ENCODE data around the gene ELMOD3.
A peak's percentile ranks its signal among the peaks of the same experiment; 100 is the strongest.

Gene ELMOD3

DNA sequence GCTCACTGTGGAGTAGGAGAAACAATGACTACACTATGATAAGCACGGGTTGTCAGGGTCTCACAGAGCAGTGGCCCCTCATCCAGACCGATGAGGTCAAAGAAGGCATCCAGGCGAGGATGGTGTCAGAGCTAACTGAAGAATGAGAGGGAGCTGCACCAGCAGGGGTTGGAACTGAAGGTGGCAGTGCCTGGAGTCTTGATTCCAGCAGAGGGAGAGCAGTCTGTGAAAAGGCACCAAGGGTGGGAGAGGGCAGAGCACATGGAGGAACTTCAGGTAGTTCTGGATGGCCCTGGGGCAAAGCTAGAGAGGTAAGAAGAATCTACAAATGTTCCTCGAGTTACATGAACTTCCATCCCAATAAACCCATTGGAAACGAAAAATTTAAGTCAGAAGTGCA lies 12.6 kb downstream of the ELMOD3 start:
- Histone ChIP-seq H3K4me3 (no peak overlapping the region), H3K27ac (no peak overlapping the region)
- TF ChIP-seq, protein P1, sequence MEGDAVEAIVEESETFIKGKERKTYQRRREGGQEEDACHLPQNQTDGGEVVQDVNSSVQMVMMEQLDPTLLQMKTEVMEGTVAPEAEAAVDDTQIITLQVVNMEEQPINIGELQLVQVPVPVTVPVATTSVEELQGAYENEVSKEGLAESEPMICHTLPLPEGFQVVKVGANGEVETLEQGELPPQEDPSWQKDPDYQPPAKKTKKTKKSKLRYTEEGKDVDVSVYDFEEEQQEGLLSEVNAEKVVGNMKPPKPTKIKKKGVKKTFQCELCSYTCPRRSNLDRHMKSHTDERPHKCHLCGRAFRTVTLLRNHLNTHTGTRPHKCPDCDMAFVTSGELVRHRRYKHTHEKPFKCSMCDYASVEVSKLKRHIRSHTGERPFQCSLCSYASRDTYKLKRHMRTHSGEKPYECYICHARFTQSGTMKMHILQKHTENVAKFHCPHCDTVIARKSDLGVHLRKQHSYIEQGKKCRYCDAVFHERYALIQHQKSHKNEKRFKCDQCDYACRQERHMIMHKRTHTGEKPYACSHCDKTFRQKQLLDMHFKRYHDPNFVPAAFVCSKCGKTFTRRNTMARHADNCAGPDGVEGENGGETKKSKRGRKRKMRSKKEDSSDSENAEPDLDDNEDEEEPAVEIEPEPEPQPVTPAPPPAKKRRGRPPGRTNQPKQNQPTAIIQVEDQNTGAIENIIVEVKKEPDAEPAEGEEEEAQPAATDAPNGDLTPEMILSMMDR (IDR thresholded peaks at IDR 0.05) = no peak
- DNase-seq (ENCODE audit: low spot score) = peak; percentile 54

DNA sequence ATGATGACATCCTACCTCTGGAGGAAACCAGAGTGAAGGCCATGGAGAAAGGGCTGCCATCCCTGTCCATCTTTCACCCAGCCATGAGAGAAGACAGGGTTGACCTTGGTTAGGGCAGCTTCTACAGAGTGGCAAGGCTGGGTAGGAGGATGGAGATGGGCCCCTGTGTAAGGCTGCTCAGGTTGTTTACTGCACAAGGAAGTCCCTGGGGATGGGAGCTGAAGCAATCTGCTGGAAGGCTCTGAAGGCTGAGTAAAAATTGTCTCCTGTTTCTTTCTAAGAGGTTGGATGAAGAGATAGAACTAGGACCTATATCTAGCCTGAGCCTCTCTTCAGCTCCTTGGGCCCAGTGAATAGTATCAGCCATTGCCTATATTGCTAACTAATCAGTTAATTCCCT lies 14.4 kb downstream of the ELMOD3 start:
- no peak overlapping the region for H3K4me3 ChIP-seq
- no peak overlapping the region for H3K27ac ChIP-seq
- TF ChIP-seq, protein P1 (IDR thresholded peaks at IDR 0.05) = no peak
- no peak for DNase-seq (ENCODE audit: low spot score)

DNA sequence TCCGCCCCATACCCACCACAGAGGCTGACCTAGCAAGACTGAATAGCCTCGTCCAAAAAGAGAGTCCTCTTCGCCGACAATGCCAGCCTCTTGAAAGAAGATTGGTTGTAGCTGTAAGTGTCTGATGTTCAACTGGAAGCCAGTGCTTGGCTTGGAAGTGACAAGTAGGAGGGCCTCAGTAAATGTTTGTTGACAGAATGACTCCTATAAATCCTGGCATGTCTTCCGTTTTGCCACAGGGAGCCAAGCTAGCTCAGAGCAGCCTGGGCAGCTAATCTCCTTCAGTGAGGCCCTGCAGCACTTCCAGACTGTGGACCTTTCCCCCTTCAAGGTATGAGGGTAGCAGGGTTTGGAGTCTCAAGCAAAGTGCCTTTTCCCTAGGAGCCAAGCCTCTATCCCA lies 14.9 kb downstream of the ELMOD3 start:
- Histone ChIP-seq H3K27ac (no peak overlapping the region), H3K4me3 (no peak overlapping the region)
- DNase-seq (ENCODE audit: low spot score) = no peak
- TF ChIP-seq, protein P1 (IDR thresholded peaks at IDR 0.05) = no peak

DNA sequence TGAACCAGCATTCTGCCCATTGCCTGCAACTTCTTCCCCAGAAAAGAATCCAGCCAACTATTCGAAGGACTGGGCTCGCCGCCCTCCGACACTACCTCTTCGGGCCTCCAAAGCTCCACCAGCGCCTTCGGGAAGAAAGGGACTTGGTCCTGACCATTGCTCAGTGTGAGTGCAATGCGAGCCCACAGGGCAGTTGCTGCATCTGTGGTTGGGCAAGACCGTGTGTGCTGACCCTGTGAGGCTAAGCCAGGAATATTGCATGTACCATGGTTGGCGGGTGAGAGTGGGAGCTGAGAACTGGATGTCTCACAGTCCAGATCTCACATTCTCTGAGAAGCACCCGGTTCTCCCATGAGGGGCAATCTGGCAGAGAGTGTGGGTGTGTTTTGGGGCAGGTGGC lies 16.5 kb downstream of the ELMOD3 start:
- no peak overlapping the region for H3K4me3 ChIP-seq
- DNase-seq (ENCODE audit: low spot score) = no peak

DNA sequence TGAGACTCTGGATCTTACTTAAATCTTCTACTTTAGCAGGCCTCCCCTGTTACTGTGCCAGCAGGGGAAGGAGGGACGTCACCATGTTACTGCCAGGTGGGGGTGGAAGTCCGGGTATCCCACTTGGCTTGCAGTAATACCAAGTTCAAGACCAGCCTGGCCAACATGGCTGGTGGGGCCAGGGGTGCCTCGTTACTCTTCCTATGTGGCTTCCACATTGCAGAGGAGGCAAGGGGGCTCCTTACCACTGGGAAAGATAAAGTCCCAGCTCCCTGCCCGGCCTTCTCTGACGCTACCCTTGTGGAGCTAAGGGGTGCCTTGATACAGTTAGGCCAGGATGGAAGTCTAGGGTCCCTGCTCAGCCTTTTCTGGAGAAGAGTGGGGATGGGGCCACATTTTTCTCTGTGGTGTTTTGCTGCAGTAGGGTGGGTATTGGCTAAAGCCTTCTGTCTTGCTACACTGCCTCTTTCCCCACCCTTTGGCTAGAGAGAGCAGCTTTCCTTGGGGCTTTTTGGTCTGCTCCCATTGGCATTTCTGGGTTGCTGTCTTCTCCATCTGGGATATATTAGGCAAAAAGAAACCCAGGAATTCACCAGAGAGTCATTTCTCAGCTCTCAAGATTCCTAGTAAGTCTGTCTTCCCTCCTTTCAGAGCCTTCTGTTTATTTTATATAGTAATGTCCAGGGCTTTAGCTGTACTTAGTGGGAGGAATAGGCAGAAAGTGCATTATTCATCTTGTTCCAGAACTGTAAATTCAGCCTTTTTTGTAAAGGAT lies 21.9 kb downstream of the ELMOD3 start:
- no peak overlapping the region for H3K4me3 ChIP-seq
- TF ChIP-seq, protein P1 (IDR thresholded peaks at IDR 0.05) = no peak
- H3K27ac ChIP-seq = no peak overlapping the region
- DNase-seq (ENCODE audit: low spot score) = peak; percentile 31

More for the DNA sequence above, 16.5 kb downstream of the ELMOD3 start:
- H3K27ac ChIP-seq = no peak overlapping the region
- TF ChIP-seq, protein P1 (IDR thresholded peaks at IDR 0.05) = no peak

DNA sequence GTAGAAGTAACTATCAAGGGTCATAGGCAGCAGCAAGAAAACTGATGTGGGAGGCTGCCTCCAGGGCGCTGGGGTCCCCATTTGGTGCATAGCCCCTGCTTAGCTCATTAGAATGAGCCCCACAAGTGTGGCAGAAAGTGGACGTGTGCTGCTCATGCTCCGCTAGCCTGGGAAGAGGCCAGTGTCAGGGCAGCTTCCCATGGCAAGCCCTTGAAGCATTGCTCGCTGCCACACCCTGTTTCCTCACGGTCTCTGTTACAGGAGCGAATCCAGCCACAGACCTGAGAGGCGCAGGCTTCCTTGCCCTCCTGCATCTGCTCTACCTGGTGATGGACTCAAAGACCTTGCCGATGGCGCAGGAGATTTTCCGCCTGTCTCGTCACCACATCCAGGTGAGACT lies 22.5 kb downstream of the ELMOD3 start:
- Histone ChIP-seq H3K27ac (no peak overlapping the region), H3K4me3 (no peak overlapping the region)
- TF ChIP-seq, protein P1 (IDR thresholded peaks at IDR 0.05) = no peak
- DNase-seq (ENCODE audit: low spot score) = peak; percentile 36

DNA sequence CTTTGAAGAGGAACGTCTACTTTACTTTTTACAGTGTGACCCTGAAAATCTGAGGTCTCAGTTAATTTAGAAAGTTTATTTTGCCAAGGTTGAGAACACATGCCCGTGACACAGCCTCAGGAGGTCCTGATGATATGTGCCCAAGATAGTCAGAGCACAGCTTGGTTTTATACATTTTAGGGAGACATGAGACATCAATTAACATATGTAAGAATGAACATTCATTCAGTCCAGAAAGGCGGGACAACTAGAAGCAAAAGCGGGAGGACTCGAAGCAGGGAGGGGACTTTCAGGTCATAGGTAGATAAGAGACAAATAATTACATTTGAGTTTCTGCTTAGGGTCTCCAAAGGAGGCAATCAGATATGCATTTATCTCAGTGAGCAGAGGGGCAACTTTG lies 23.7 kb downstream of the ELMOD3 start:
- Histone ChIP-seq H3K4me3 (no peak overlapping the region), H3K27ac (no peak overlapping the region)
- TF ChIP-seq, protein P1 (IDR thresholded peaks at IDR 0.05) = no peak
- DNase-seq (ENCODE audit: low spot score) = peak; percentile 11
